Gastroesophageal sphincter (tissue), 3 donors: Measurements from ENCODE around the gene SAMD9L.

Source experiments
- POLR2AphosphoS5 ChIP-seq: sonication (generic); formaldehyde crosslinking; IDR thresholded peaks from one replicate; pipeline ENCODE4 v1.6.1; 2017; ENCODE audit warnings: antibody characterized with exemption
- TF ChIP-seq, protein P1 (sequence below), 4 experiments: fragments of 200-600 bp in 2 of 4; fragments of 450-650 bp in 2 of 4; sonication (generic) in 1 of 4; IDR thresholded peaks; one replicate each; pipeline ENCODE4 v1.5.1; 2017 to 2019; ENCODE audit warnings: antibody characterized with exemption in 4 of 4, mild to moderate bottlenecking in 2 of 4, moderate library complexity in 2 of 4

- TF ChIP-seq, protein P1, sequence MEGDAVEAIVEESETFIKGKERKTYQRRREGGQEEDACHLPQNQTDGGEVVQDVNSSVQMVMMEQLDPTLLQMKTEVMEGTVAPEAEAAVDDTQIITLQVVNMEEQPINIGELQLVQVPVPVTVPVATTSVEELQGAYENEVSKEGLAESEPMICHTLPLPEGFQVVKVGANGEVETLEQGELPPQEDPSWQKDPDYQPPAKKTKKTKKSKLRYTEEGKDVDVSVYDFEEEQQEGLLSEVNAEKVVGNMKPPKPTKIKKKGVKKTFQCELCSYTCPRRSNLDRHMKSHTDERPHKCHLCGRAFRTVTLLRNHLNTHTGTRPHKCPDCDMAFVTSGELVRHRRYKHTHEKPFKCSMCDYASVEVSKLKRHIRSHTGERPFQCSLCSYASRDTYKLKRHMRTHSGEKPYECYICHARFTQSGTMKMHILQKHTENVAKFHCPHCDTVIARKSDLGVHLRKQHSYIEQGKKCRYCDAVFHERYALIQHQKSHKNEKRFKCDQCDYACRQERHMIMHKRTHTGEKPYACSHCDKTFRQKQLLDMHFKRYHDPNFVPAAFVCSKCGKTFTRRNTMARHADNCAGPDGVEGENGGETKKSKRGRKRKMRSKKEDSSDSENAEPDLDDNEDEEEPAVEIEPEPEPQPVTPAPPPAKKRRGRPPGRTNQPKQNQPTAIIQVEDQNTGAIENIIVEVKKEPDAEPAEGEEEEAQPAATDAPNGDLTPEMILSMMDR (IDR thresholded peaks at IDR 0.05) = no peak
- no peak for TF ChIP-seq POLR2AphosphoS5
These were observed 27.0 kb upstream of the SAMD9L start for GRCh38 chr7:93175219-93175618.
